Measurements from ENCODE around the gene GRK5. TPM values are rescaled to one million over a fixed set of nuclear protein-coding genes. Genes with fewer than 3 reads are reported as not detected.

GRK5 gene
- total RNA-seq, 6 experiments from 2014 or later = 5.9 to 11.5 (median 7.9) TPM

GRCh38 chr10:119443970-119444660 lies 236.7 kb downstream of the GRK5 start:
- peak in 1 of 3 donors; percentile 7 for DNase-seq
- H3K27ac ChIP-seq = no peak overlapping the region
- no peak overlapping the region for H3K4me3 ChIP-seq
- no peak for ATAC-seq
- H3K9me3 ChIP-seq = no peaks in the 10 kb centered on the region
- intact Hi-C loops (cut with DNase I) = loop anchor here (10.0 kb wide), 1 partner anchor 249 kb away; no protein-coding TSS in a partner anchor
- H3K4me1 ChIP-seq = no peaks in the 10 kb centered on the region
- no peaks in the 10 kb centered on the region for H3K27me3 ChIP-seq
- 80% methylated on average over 4 of the region's 12 CpGs for WGBS (ENCODE audit: insufficient coverage, low coverage, low lambda C conversion rate, missing lambda C conversion rate)
- no peaks in the 10 kb centered on the region for H3K36me3 ChIP-seq
- TF ChIP-seq POLR2A (IDR thresholded peaks at IDR 0.05) (no peak), CTCF (IDR thresholded peaks at IDR 0.05) (no peak)

GRCh38 chr10:119444866-119445265 lies 237.5 kb downstream of the GRK5 start:
- no peak overlapping the region for H3K4me3 ChIP-seq
- no peaks in the 10 kb centered on the region for H3K27me3 ChIP-seq
- no peaks in the 10 kb centered on the region for H3K4me1 ChIP-seq
- no peaks in the 10 kb centered on the region for H3K36me3 ChIP-seq
- ATAC-seq = no peak
- H3K27ac ChIP-seq = no peak overlapping the region
- TF ChIP-seq POLR2A (IDR thresholded peaks at IDR 0.05) (no peak), CTCF (IDR thresholded peaks at IDR 0.05) (no peak)
- 68% methylated on average over 5 of the region's 10 CpGs for WGBS (ENCODE audit: insufficient coverage, low coverage, low lambda C conversion rate, missing lambda C conversion rate)
- peak in 1 of 3 donors; percentile 14 for DNase-seq
- no peaks in the 10 kb centered on the region for H3K9me3 ChIP-seq
- intact Hi-C loops (cut with DNase I) = loop anchor here (10.0 kb wide), 1 partner anchor 250 kb away; no protein-coding TSS in a partner anchor

- Histone ChIP-seq H3K27ac (no peak overlapping the region), H3K4me3 (no peak overlapping the region), H3K4me1 (no peaks in the 10 kb centered on the region), H3K36me3 (no peaks in the 10 kb centered on the region), H3K9me3 (no peaks in the 10 kb centered on the region), H3K27me3 (no peaks in the 10 kb centered on the region)
- DNase-seq (peak; percentile 85 to 88 (median 87)), ATAC-seq (peak; percentile 79 to 95 (median 87))
- peak; percentile 84 to 96 (median 94) for TF ChIP-seq CTCF (IDR thresholded peaks at IDR 0.05)
- no peak for TF ChIP-seq POLR2A (IDR thresholded peaks at IDR 0.05)
- intact Hi-C loops (cut with DNase I) = loop anchor here (10.0 kb wide), 1 partner anchor 251 kb away; no protein-coding TSS in a partner anchor
- 10% methylated on average over 7 of the region's 10 CpGs for WGBS (ENCODE audit: insufficient coverage, low coverage, low lambda C conversion rate, missing lambda C conversion rate)
Measured at GRCh38 chr10:119445311-119445934, 238.1 kb downstream of the GRK5 start.

GRCh38 chr10:119445935-119446317 lies 238.6 kb downstream of the GRK5 start:
- 66% methylated on average over 5 of the region's 5 CpGs for WGBS (ENCODE audit: insufficient coverage, low coverage, low lambda C conversion rate, missing lambda C conversion rate)
- H3K27ac ChIP-seq = no peak overlapping the region
- no peak overlapping the region for H3K4me3 ChIP-seq
- no peaks in the 10 kb centered on the region for H3K4me1 ChIP-seq
- no peaks in the 10 kb centered on the region for H3K27me3 ChIP-seq
- no peaks in the 10 kb centered on the region for H3K36me3 ChIP-seq
- no peaks in the 10 kb centered on the region for H3K9me3 ChIP-seq
- intact Hi-C loops (cut with DNase I) = loop anchor here (10.0 kb wide), 1 partner anchor 251 kb away; no protein-coding TSS in a partner anchor
- TF ChIP-seq POLR2A (IDR thresholded peaks at IDR 0.05) (no peak), CTCF (IDR thresholded peaks at IDR 0.05) (no peak)
- ATAC-seq (no peak), DNase-seq (peak in 1 of 3 donors; percentile 2)

Measured in right lobe of liver (tissue), 6 donors.